ENCODE measurements around the gene MYOG.

Gene MYOG

GRCh38 chr1:203090421-203091198, 4.8 kb upstream of the MYOG start:
- no peak for FAIRE-seq

- no peak for FAIRE-seq
Measured at GRCh38 chr1:203089651-203090045, 3.8 kb upstream of the MYOG start.

- FAIRE-seq = no peak
Measured at GRCh38 chr1:203089001-203089650, 3.3 kb upstream of the MYOG start.

- no peak for FAIRE-seq
Measured at GRCh38 chr1:203088441-203088840, 2.6 kb upstream of the MYOG start.

- FAIRE-seq = no peak
Measured at GRCh38 chr1:203086992-203087763, 1.4 kb upstream of the MYOG start.

GRCh38 chr1:203084588-203085527, 954 bp downstream of the MYOG start:
- FAIRE-seq = no peak

- FAIRE-seq = no peak
Measured at GRCh38 chr1:203083463-203083921, 2.3 kb downstream of the MYOG start.

- FAIRE-seq = no peak
Measured at GRCh38 chr1:203082571-203083462, 3.0 kb downstream of the MYOG start.

- FAIRE-seq = no peak
Measured at GRCh38 chr1:203082231-203082505, 3.6 kb downstream of the MYOG start.

GRCh38 chr1:203081465-203082230, 4.2 kb downstream of the MYOG start:
- FAIRE-seq = no peak

GRCh38 chr1:203080456-203080855, 5.4 kb downstream of the MYOG start:
- no peak for FAIRE-seq

- no peak for FAIRE-seq
Measured at GRCh38 chr1:203078478-203078877, 7.3 kb downstream of the MYOG start.

- no peak for FAIRE-seq
Measured at GRCh38 chr1:203077956-203078355, 7.9 kb downstream of the MYOG start.

GRCh38 chr1:203077367-203077766, 8.4 kb downstream of the MYOG start:
- FAIRE-seq = no peak

- FAIRE-seq = no peak
Measured at GRCh38 chr1:203076031-203076511, 9.7 kb downstream of the MYOG start.

- FAIRE-seq = no peak
Measured at GRCh38 chr1:203075236-203076030, 10.4 kb downstream of the MYOG start.

- no peak for FAIRE-seq
Measured at GRCh38 chr1:203074610-203075009, 11.2 kb downstream of the MYOG start.

GRCh38 chr1:203073469-203073868, 12.3 kb downstream of the MYOG start:
- no peak for FAIRE-seq

- FAIRE-seq = no peak
Measured at GRCh38 chr1:203072911-203073310, 12.9 kb downstream of the MYOG start.
